GM12873 (cell line): ENCODE data around the gene TCIRG1.

Experiments used
- TF ChIP-seq, protein P1 (sequence below): IDR thresholded peaks from 2 replicates; pipeline ENCODE4 v1.5.1; 2012; ENCODE audit warnings: low read depth, mild to moderate bottlenecking, moderate library complexity, low read length, control low read depth; ENCODE audit not compliant: insufficient read depth; ENCODE audit errors: missing control alignments

Gene TCIRG1

DNA sequence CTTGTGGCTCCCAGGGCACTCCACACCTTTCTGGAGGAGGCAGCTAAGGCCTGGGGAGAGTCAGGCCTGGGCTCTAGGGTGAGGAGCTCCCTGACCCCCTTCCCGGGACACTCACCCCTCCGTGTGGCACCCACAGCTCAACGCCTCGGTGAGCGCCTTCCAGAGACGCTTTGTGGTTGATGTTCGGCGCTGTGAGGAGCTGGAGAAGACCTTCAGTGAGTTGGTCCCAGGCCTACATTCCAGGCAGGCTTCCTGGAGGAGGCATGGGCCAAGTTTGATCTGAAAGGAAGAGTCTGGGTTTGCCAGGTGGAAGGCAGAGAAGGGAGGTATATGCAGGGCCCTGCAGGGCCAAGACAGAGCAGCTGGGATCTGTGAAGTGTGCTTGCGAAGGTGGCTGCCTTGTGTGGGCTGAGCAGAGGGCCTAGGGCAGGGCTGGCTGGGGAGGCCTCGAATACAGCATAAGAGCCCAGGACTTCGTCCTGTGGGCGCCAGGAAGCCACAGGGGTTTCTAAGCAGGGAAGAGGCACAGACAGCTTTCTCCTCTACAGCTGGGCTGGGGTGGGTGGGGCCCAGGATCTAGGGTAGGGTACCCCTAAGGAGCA is 2.9 kb downstream of the TCIRG1 start:
- TF ChIP-seq, protein P1, sequence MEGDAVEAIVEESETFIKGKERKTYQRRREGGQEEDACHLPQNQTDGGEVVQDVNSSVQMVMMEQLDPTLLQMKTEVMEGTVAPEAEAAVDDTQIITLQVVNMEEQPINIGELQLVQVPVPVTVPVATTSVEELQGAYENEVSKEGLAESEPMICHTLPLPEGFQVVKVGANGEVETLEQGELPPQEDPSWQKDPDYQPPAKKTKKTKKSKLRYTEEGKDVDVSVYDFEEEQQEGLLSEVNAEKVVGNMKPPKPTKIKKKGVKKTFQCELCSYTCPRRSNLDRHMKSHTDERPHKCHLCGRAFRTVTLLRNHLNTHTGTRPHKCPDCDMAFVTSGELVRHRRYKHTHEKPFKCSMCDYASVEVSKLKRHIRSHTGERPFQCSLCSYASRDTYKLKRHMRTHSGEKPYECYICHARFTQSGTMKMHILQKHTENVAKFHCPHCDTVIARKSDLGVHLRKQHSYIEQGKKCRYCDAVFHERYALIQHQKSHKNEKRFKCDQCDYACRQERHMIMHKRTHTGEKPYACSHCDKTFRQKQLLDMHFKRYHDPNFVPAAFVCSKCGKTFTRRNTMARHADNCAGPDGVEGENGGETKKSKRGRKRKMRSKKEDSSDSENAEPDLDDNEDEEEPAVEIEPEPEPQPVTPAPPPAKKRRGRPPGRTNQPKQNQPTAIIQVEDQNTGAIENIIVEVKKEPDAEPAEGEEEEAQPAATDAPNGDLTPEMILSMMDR: no peak

DNA sequence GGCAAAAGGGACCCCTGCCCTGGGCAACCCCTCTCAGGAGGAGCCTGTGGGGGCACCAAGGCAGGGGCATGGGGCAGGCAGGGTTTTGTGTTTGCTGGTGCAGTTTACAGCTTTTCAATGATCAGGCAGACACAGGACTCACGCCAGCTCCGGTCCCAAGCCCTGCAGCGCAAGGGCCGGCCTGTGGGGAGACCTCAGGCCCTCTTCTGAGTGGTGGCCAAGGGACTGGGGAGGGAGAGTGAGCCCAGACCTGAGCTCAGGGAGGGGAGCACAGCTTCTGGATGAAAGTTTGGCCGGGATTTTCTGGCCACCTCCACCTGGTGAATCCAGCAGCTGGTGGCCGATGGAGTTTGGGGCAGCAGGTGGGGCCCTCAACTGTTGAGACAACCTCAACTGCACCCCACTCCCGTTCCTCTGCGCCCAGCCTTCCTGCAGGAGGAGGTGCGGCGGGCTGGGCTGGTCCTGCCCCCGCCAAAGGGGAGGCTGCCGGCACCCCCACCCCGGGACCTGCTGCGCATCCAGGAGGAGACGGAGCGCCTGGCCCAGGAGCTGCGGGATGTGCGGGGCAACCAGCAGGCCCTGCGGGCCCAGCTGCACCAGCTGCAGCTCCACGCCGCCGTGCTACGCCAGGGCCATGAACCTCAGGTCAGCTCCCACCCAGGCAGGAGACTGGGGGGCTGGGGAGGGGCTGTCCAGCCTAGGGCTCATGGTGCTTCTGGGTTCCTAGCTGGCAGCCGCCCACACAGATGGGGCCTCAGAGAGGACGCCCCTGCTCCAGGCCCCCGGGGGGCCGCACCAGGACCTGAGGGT is 3.6 kb downstream of the TCIRG1 start:
- TF ChIP-seq, protein P1: no peak

DNA sequence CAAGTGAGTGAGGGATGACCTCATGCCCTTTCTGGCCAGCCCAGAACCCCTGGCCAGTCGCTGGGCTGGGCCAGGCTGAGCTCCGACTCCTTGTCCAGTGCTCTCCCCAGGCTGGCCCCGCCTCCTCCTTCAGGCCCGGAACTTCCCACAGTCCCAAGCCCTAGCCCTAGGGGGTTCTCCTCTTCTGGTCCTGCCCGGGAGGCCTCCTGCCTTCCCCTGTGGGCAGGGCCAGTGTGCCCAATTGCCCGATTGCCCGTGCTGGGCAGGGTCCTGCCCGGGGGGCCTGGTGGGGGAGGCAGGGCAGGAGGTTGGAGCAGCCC is 4.2 kb downstream of the TCIRG1 start:
- TF ChIP-seq, protein P1: no peak

DNA sequence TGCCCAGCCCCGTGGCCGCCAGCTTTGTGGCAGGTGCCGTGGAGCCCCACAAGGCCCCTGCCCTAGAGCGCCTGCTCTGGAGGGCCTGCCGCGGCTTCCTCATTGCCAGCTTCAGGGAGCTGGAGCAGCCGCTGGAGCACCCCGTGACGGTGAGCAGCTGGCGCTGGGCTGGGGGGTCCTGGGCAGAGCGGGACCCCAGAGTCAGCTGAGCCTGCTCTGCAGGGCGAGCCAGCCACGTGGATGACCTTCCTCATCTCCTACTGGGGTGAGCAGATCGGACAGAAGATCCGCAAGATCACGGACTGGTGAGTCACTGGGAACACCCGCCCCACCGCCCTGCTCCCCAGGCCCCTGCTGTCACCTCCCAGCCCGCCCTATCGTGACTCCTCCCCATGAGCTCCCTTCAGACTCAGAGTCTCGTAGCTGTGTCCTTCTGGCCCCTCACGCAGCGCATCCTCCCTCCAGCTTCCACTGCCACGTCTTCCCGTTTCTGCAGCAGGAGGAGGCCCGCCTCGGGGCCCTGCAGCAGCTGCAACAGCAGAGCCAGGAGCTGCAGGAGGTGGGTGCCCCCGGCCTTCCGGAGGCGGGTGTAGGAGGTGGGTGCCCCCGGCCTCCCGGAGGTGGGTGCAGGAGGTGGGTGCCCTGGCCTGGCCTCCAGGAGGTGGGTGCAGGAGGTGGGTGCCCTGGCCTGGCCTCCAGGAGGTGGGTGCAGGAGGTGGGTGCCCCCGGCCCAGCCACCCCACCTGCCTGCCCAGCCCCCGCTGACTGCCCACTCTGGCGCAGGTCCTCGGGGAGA is 4.7 kb downstream of the TCIRG1 start:
- TF ChIP-seq, protein P1: no peak

DNA sequence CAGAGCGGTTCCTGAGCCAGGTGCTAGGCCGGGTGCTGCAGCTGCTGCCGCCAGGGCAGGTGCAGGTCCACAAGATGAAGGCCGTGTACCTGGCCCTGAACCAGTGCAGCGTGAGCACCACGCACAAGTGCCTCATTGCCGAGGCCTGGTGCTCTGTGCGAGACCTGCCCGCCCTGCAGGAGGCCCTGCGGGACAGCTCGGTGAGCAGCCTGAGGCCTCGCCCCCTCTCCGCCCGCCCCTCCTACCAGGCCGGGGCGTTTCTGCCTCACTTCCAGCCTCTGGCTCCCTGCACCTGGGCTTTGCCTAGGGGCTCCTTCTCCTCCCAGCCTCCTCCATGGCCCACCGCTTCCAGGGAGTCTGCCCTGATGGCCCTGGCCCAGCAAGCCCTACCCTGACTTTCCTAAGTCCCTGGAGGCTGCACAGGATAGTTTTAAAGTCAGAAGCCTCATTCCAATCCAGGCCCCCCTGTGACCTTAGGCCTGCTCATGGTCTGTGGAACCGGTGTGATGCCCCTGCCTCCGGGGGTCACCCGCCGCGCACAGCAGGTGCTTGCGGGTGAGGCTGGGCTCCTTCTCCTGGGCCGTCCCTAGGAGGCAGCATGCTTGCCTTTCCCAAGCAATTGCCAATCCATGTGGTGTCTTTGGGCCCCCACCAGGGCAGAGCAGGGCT is 5.5 kb downstream of the TCIRG1 start:
- TF ChIP-seq, protein P1: no peak

DNA sequence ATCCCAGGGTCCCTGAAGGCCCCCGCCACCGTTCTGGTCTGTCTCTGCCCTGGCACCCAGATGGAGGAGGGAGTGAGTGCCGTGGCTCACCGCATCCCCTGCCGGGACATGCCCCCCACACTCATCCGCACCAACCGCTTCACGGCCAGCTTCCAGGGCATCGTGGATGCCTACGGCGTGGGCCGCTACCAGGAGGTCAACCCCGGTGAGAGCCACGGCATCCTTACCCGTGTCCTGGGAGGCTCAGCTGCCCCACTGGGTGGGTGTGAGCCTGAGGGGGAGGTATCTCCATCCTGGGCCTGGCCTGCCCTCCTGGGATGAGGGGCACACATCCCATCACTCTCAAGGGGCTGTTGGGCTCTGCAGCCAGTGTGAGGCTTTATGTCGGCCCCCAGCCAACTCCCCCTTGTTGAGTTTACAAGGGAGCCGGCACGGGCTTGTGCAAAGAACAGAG is 6.1 kb downstream of the TCIRG1 start:
- TF ChIP-seq, protein P1: no peak
